C1 segment of cervical spinal cord (tissue), 14 donors: Measurements from ENCODE around the gene DHX32.
A peak's percentile ranks its signal among the peaks of the same experiment; 100 is the strongest.
"Not testable (repeated sequence)": the region's sequence is repeated elsewhere in the genome, so short reads cannot be mapped to it uniquely, and the experiment has no call there.

Source experiments
- DNase-seq, 14 donors: peaks; one replicate each; lab custom pipeline; 2025; lab: John Stamatoyannopoulos, UW

DHX32 gene

GRCh38 chr10:125895130-125896087 is 14.3 kb upstream of the DHX32 start:
- peak; percentile 9 to 77 (median 36) for DNase-seq

- DNase-seq, result not testable (repeated sequence)
Observed at GRCh38 chr10:125894176-125894575, 13.1 kb upstream of the DHX32 start.

GRCh38 chr10:125892402-125892801 is 11.3 kb upstream of the DHX32 start:
- not testable (repeated sequence) for DNase-seq

GRCh38 chr10:125889441-125889840 is 8.3 kb upstream of the DHX32 start:
- not testable (repeated sequence) for DNase-seq

- DNase-seq, result no peak
Observed at GRCh38 chr10:125886914-125887512, 5.9 kb upstream of the DHX32 start.

- no peak for DNase-seq
Observed at GRCh38 chr10:125883211-125883610, 2.1 kb upstream of the DHX32 start.

GRCh38 chr10:125882596-125882995 is 1.5 kb upstream of the DHX32 start:
- DNase-seq, result no peak

- DNase-seq, result no peak
Observed at GRCh38 chr10:125880719-125881118, 373 bp downstream of the DHX32 start.

- DNase-seq, result no peak
Observed at GRCh38 chr10:125878957-125879835, 1.9 kb downstream of the DHX32 start.

GRCh38 chr10:125871338-125871737 is 9.8 kb downstream of the DHX32 start:
- no peak for DNase-seq

- no peak for DNase-seq
Observed at GRCh38 chr10:125868372-125868975, 12.6 kb downstream of the DHX32 start.

- no peak for DNase-seq
Observed at GRCh38 chr10:125866421-125867029, 14.6 kb downstream of the DHX32 start.

- DNase-seq, result no peak
Observed at GRCh38 chr10:125865120-125865519, 16.0 kb downstream of the DHX32 start.

GRCh38 chr10:125859128-125859817 is 21.8 kb downstream of the DHX32 start:
- no peak for DNase-seq

- no peak for DNase-seq
Observed at GRCh38 chr10:125857185-125857760, 23.8 kb downstream of the DHX32 start.

- DNase-seq, result no peak
Observed at GRCh38 chr10:125852487-125852886, 28.6 kb downstream of the DHX32 start.

- no peak for DNase-seq
Observed at GRCh38 chr10:125850766-125851731, 30.0 kb downstream of the DHX32 start.

GRCh38 chr10:125849448-125849847 is 31.6 kb downstream of the DHX32 start:
- DNase-seq, result no peak

- no peak for DNase-seq
Observed at GRCh38 chr10:125848857-125849256, 32.2 kb downstream of the DHX32 start.
